ENCODE data around the gene XIST.
A peak's percentile ranks its signal among the peaks of the same experiment; 100 is the strongest.

The XIST gene

DNA sequence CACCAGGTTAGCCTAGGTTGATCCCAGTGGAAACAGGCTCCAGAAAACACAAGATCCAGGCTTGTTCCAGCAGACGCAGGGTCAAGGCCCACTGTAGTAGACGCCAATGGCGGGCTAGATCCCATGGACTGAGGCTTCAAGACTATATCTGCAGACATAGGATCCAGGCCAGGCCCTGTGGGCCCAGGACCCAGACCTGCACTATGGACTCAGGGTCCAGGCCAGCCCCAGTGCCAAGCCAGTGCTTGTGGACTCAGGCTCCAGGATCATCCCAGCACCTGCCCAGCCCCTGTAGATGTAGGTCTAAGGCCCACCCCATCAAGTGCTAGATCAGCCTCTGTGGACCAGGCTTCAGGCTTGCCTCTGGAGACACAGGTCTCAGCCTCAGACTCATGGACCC lies 11.3 kb upstream of the XIST start:
- no peak for TF ChIP-seq FOXM1 (IDR thresholded peaks at IDR 0.05; ENCODE audit: borderline replicate concordance, low read depth)
- no peak for TF ChIP-seq NFIC (IDR thresholded peaks at IDR 0.05)
- TF ChIP-seq YY1 (IDR thresholded peaks at IDR 0.05; ENCODE audit: low read depth): no peak
- no peak for TF ChIP-seq CREB1 (IDR thresholded peaks at IDR 0.05; ENCODE audit: low read depth)
- TF ChIP-seq, protein P1, sequence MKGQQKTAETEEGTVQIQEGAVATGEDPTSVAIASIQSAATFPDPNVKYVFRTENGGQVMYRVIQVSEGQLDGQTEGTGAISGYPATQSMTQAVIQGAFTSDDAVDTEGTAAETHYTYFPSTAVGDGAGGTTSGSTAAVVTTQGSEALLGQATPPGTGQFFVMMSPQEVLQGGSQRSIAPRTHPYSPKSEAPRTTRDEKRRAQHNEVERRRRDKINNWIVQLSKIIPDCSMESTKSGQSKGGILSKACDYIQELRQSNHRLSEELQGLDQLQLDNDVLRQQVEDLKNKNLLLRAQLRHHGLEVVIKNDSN (IDR thresholded peaks at IDR 0.05): no peak

DNA sequence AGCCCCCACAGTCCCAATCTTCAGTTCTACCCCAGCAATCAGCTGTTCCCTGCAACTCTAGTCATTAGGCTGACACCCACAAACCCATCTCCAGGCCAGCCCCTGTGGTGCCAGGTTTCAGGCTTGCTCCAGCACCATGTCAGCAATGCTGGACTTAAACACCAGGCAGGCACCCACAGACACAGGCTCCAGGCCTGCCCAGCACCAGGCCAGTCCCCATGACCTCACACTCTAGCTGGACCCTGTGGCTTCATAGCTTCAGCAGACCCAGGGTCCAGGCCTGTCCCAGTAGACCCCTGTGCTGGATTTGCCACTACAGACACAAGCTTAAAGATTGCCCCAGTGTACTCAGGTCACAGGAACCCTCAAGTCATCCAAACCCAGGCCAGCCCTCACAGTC lies 10.8 kb upstream of the XIST start:
- no peak for TF ChIP-seq TAF1 (IDR thresholded peaks at IDR 0.05; ENCODE audit: low read depth)
- no peak for TF ChIP-seq RAD21 (IDR thresholded peaks at IDR 0.05; ENCODE audit: low read depth)

DNA sequence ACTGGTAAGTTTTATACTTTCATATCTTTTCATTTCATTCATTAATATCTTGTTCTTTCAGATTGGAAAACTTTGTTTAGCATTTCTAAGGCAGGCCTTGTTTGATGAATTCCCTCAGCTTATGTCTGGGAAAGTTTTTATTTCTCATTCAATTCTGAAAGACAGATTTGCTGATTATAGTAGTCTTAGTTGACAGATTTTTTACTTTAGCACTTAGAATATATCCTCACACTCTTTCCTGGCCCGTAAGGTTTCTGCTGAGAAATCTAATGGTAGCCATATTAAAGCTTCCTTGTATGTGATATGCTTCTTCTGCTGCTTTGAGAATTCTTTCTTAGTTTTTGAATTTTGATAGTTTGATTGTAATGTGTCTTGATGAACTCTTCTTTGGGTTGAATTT lies 7.1 kb upstream of the XIST start:
- TF ChIP-seq TEAD4 (IDR thresholded peaks at IDR 0.05) (no peak), YY1 (IDR thresholded peaks at IDR 0.05; ENCODE audit: low read depth) (no peak), CEBPB (IDR thresholded peaks at IDR 0.05) (no peak), TCF12 (IDR thresholded peaks at IDR 0.05; ENCODE audit: low read depth) (no peak), FOXM1 (IDR thresholded peaks at IDR 0.05; ENCODE audit: borderline replicate concordance, low read depth) (no peak), CREB1 (IDR thresholded peaks at IDR 0.05; ENCODE audit: low read depth) (no peak), NFIC (IDR thresholded peaks at IDR 0.05) (no peak), EGR1 (IDR thresholded peaks at IDR 0.05) (no peak), RAD21 (IDR thresholded peaks at IDR 0.05; ENCODE audit: low read depth) (no peak), ZBTB7A (IDR thresholded peaks at IDR 0.05; ENCODE audit: low read depth) (no peak)
- TF ChIP-seq, protein P1 (IDR thresholded peaks at IDR 0.05): no peak
- TF ChIP-seq, protein P2, sequence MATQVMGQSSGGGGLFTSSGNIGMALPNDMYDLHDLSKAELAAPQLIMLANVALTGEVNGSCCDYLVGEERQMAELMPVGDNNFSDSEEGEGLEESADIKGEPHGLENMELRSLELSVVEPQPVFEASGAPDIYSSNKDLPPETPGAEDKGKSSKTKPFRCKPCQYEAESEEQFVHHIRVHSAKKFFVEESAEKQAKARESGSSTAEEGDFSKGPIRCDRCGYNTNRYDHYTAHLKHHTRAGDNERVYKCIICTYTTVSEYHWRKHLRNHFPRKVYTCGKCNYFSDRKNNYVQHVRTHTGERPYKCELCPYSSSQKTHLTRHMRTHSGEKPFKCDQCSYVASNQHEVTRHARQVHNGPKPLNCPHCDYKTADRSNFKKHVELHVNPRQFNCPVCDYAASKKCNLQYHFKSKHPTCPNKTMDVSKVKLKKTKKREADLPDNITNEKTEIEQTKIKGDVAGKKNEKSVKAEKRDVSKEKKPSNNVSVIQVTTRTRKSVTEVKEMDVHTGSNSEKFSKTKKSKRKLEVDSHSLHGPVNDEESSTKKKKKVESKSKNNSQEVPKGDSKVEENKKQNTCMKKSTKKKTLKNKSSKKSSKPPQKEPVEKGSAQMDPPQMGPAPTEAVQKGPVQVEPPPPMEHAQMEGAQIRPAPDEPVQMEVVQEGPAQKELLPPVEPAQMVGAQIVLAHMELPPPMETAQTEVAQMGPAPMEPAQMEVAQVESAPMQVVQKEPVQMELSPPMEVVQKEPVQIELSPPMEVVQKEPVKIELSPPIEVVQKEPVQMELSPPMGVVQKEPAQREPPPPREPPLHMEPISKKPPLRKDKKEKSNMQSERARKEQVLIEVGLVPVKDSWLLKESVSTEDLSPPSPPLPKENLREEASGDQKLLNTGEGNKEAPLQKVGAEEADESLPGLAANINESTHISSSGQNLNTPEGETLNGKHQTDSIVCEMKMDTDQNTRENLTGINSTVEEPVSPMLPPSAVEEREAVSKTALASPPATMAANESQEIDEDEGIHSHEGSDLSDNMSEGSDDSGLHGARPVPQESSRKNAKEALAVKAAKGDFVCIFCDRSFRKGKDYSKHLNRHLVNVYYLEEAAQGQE (IDR thresholded peaks at IDR 0.05; ENCODE audit: low read depth): no peak
- TF ChIP-seq, protein P3, sequence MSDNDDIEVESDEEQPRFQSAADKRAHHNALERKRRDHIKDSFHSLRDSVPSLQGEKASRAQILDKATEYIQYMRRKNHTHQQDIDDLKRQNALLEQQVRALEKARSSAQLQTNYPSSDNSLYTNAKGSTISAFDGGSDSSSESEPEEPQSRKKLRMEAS (IDR thresholded peaks at IDR 0.05): no peak

DNA sequence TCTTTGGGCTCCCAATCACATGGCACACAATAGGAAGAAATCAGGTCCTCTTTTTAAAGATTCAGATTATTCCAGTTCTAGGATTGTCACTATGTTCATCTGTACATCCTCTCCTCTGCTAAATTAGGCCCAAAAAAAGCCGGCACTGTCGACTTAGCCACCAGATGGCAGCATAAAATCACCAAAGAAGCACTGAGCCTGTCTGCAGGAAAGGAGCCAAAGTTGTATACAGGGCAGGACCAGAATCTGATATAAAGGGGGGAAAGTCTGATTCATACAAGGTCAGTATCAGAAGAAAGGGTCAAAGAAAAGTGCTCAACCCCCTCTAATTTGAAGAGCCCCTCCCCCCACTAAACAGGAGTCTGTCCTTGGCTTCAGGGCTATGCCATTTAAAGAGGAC lies 3.0 kb upstream of the XIST start:
- peak; percentile 87 for TF ChIP-seq RAD21 (IDR thresholded peaks at IDR 0.05; ENCODE audit: low read depth)
- TF ChIP-seq, protein P2 (IDR thresholded peaks at IDR 0.05; ENCODE audit: low read depth): no peak

DNA sequence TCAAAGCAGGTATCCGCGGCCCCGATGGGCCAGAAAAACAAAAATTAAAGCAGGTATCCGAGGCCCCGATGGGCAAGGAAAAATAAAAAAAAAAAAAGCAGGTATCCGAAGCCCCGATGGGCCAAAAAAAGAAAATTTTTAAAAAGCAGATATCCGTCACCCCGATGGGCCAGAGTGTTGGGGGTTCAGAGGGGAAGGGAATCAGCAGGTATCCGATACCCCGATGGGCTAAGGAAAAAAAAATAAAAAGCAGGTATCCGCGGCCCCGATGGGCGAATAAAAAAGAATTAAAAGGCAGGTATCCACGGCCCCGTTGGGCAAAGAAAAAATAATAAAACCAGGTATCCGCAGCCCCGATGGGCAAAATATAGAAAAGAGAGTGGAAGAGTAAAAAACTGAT lies 492 bp downstream of the XIST start:
- TF ChIP-seq CREB1 (IDR thresholded peaks at IDR 0.05; ENCODE audit: low read depth): no peak

DNA sequence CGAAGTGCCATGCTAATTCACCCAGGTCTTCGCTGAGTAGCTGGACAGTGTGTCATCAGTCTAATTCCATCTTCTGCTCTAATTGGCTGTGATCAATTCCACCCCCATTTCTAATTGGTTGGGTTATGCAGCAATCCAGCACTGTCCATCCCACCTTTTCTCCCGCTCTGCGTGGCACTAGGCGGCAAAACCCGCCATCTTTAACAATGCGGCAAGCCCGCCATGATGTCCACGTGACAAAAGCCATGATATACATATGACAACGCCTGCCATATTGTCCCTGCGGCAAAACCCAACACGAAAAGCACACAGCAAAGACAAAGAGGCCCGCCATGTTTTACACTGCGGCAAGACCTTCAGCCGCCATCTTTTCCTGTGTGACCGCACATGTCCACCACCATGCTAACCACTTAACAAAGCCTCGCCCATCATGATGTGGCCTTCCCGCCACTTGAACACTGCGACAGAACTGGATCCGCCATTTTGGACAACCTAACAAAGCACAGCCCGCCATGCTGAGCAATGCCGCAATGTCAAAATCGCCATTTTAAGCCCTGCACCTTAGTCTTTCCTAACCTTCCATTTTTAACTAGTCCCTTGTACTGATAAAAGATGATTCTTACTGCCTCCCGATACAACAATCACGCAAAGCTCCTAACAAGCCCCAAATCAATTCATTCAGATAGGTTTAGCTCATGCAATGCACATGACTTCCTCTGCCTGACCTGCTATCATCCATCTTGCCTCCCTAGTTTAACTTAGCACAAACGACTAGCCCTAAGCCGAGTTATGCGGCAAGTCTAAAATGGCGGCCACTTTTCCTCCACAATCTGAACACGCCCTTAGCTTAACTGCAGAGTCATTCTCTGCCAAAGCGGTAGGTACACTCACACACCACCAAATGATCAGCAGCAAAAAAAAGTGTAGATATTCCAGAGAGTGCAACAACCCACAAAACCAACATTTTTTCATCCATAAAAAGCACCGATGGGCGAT lies 1.2 kb downstream of the XIST start:
- TF ChIP-seq TAF1 (IDR thresholded peaks at IDR 0.05; ENCODE audit: low read depth) (no peak), CREB1 (IDR thresholded peaks at IDR 0.05; ENCODE audit: low read depth) (no peak), ZBTB7A (IDR thresholded peaks at IDR 0.05; ENCODE audit: low read depth) (no peak), EGR1 (IDR thresholded peaks at IDR 0.05) (no peak), CEBPB (IDR thresholded peaks at IDR 0.05) (no peak), NFIC (IDR thresholded peaks at IDR 0.05) (no peak), TCF12 (IDR thresholded peaks at IDR 0.05; ENCODE audit: low read depth) (no peak), TEAD4 (IDR thresholded peaks at IDR 0.05) (no peak), FOXM1 (IDR thresholded peaks at IDR 0.05; ENCODE audit: borderline replicate concordance, low read depth) (no peak), EP300 (IDR thresholded peaks at IDR 0.05; ENCODE audit: borderline replicate concordance) (no peak), RAD21 (IDR thresholded peaks at IDR 0.05; ENCODE audit: low read depth) (no peak), YY1 (IDR thresholded peaks at IDR 0.05; ENCODE audit: low read depth) (no peak)
- TF ChIP-seq, protein P2 (IDR thresholded peaks at IDR 0.05; ENCODE audit: low read depth): no peak
- TF ChIP-seq, protein P1 (IDR thresholded peaks at IDR 0.05): no peak
- TF ChIP-seq, protein P3 (IDR thresholded peaks at IDR 0.05): no peak
